GM18873 (cell line): ENCODE results near the gene CFAP43.

Experiments used
- ATAC-seq: cut with Tn5 transposase; IDR thresholded peaks from one replicate; pipeline ENCODE4 v1.9.1; 2021; ENCODE audit warnings: mild to moderate bottlenecking, moderate library complexity, moderate number of reproducible peaks; ENCODE audit not compliant: unreplicated experiment, low FRiP score

CFAP43 gene

GRCh38 chr10:104101902-104102301 is 130.3 kb downstream of the CFAP43 start:
- ATAC-seq: no peak

GRCh38 chr10:104100795-104101194 is 131.4 kb downstream of the CFAP43 start:
- ATAC-seq: no peak

- ATAC-seq: no peak
Observed at GRCh38 chr10:104099941-104100340, 132.2 kb downstream of the CFAP43 start.

- no peak for ATAC-seq
Observed at GRCh38 chr10:104099269-104099668, 132.9 kb downstream of the CFAP43 start.

- ATAC-seq: no peak
Observed at GRCh38 chr10:104098358-104098925, 133.7 kb downstream of the CFAP43 start.

- no peak for ATAC-seq
Observed at GRCh38 chr10:104096692-104097091, 135.5 kb downstream of the CFAP43 start.

GRCh38 chr10:104092749-104093148 is 139.4 kb downstream of the CFAP43 start:
- no peak for ATAC-seq

- no peak for ATAC-seq
Observed at GRCh38 chr10:104090611-104091010, 141.6 kb downstream of the CFAP43 start.

- no peak for ATAC-seq
Observed at GRCh38 chr10:104089621-104090020, 142.5 kb downstream of the CFAP43 start.

- no peak for ATAC-seq
Observed at GRCh38 chr10:104088239-104088638, 143.9 kb downstream of the CFAP43 start.

GRCh38 chr10:104085801-104086400 is 146.3 kb downstream of the CFAP43 start, which contains the start of gene COL17A1:
Gene COL17A1 (minus strand): TSS chr10:104085880. CDS start chr10:104080673, 5,207 bp downstream.
- ATAC-seq: no peak

- no peak for ATAC-seq
Observed at GRCh38 chr10:104084482-104085142, 147.6 kb downstream of the CFAP43 start.

- no peak for ATAC-seq
Observed at GRCh38 chr10:104081998-104082397, 150.2 kb downstream of the CFAP43 start.

- no peak for ATAC-seq
Observed at GRCh38 chr10:104080762-104081161, 151.4 kb downstream of the CFAP43 start.
